Stimulated activated CD4-positive, alpha-beta T cell treated with anti-CD3 and anti-CD28 coated beads, Interleukin-4, amount 100 ng/mL, for 4 hours (primary cell): ENCODE results near the gene OVAAL.

Experiments
- DNase-seq, 2 experiments: peaks; one replicate each; pipeline ENCODE4 v3.0.0-alpha.2; 2020

The OVAAL gene

DNA sequence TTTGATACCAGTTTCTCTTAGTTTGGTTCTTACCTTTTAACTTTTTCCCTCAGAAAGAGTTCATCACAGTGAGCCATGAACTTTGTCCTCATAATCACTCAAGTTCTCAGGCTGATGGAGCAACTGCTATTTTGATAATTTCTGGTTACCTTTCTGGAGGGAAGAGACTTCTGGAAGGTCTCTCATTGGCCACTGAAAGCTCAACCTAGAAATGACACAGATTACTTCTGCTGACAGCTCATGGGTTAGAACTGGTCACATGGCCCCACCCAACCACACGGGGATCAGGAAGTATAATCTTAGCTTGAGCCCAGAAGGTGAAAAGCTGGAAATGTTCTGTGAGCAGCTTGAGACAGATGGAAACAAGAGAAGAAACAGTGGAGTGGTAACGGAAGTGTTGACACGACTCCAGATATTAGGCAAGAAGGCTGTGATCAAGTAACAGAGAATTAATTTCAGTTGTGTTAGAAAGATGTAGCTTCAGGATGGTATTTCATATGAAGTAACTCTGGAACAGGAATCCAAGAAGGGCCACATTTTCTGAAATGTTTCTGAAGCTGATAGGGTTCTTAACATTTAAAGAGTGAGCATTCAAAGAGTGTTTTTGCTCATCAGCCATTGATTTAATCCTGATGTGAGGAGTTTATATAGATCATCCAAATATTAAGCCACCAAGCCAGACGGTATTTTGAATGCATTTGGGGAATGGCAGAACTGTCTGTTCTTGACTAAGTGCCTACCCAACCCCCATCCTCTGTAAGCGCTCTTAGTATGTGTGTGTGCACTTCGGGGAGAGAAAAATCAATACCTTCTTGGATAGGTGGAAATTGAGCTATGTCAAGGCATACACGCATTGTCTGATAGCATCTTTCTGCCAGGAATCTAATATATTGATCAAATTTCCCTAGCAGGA is 51.1 kb downstream of the OVAAL start:
- no peak for DNase-seq

DNA sequence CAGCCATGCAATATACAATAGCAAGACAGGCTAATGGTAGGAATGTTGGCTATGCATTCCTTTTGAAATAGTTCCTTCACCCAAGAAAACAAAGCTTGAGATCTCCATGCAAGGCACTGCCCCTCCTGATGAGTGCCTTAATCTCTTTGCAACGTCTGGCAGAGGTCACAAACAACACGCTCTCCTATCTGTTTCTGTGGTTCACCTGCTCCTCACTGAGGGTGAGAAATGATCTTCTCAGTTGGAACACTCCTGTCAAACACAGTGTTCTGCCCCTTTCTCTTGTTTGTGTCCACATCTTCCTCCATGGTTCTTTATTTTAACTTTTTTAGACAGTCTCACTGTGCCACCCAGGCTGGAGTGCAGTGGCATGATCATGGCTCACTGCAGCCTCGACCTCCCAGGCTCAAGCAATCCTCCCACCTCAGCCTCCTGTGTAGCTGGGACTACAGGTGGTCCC is 51.8 kb downstream of the OVAAL start:
- DNase-seq = no peak

DNA sequence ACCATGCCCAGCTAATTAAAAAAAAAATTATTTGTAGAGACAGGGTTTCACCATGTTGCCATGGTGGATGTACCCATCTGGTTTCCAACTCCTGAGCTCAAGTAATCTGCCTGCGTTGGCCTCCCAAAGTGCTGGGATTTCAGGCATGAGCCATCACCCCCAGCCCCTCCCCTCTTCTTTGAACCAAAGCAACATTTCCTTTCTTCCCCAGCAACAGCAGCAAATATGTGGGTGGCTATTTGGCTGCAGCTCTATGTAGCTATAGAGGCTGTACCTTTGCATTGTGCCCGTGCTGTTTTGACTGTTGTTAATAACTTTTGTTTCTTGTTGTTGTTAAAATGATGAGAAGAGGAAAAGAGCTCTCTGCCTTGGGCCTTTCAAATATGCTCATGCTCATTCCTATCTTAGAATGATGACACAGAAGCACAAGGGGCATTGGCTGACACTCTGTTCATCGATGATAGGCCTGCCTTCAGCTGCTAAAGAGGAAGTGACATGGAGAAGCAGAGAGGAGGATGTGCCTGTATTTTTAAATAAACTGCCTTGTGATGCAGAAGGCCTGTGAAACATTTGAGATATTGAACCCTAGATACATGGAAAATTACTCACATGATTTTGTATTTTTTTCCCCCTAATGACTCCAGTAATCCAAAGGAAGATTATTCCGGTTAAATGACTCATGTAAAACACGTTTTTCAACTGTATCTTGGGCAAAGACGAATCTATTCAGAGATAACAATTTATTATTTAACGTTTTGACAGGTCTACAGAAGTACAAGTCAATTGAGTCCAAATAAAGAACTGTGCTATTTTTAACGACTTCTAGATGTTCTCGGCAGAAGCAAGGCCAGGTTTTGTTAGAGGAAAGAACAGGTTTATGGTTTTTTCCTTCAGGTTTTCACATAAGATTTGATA is 52.5 kb downstream of the OVAAL start:
- DNase-seq = no peak

DNA sequence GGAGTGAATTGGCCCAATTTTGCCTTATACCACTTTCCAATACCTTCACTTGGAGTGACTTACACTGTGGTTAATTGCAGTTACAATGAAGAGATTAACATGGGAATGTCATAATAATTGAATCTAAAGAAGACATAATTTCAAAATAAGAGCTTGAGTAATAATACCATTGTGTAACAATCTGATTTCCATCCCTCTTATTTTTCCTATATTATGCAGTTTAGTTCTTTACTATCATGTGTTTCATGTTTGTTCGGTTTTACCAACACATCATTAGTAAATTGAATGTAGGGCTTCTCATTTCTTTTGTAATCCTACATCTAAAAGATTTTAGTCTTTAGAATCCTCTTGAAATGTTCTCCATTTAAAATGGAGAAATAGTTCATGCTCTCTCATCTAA is 53.9 kb downstream of the OVAAL start:
- DNase-seq = no peak

DNA sequence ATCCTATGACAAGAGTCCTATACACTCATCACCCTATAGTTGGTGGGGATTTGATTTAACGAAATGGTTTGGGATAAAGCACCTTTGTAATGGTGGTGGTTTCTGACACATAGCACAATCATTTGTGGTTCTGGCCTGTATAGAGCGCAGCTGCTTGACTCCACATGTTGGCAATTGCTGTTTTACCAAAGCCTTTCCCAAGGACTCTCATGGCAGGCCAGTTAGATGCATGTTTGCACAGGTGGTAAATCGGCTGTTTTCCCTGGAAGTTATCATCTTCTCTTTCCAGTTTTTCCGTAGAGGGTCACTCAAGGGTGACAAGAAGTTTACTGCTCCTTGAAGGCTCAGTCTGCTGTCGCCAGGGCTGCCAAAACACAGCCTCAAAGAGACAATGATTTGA is 56.0 kb downstream of the OVAAL start:
- DNase-seq = no peak

DNA sequence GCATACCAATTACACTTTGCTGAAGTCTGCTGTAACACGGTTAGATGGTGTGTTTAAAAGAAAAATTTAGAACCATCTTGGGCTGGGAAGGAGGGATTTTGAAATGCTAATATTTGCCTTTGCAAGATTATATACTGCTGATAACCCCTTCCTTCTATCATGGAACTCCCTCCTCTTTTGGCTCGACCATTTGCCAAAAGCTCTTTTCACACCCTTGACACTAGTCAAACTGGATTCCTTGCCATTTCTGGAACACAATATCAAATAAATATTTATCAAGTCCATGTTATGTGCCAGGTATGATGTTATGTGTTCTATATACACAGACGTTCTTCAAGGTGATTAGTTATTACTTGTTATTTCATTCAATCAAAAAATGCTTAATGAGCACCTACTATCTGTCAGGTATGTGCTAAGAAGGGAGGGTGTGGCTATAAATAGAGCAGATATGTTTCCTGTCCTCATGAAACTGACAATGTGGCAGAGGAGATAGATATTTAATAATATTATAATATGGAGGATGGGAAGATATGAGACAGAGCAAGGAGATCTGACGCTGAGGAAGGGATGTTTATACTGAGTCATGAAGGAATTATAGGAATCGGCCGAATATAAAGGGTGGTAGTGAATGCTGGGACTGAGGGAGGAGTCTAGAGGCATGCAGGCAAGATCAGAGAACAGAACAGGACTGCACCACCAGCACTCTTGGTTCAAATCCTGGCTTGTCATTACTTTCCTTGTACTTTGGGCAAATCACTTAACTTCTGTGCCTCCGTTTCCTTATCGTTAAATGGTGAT is 56.9 kb downstream of the OVAAL start:
- no peak for DNase-seq
